Body of pancreas (tissue), 4 donors: ENCODE data around the gene C4B.

ENCODE experiments used
- POLR2A ChIP-seq, 3 donors: fragments of 450-650 bp; IDR thresholded peaks; one replicate each; pipeline ENCODE4 v1.6.1; 2016; ENCODE audit warnings: antibody characterized with exemption in 3 of 3, mild to moderate bottlenecking in 2 of 3
- TF ChIP-seq, protein P1 (sequence below), 7 experiments: fragments of 450-650 bp in 4 of 7; fragments of 200-600 bp in 3 of 7; sonication (generic) in 3 of 7; IDR thresholded peaks; one replicate each; pipeline ENCODE4 v1.5.1; 2016 to 2019; ENCODE audit warnings: antibody characterized with exemption in 7 of 7

DNA sequence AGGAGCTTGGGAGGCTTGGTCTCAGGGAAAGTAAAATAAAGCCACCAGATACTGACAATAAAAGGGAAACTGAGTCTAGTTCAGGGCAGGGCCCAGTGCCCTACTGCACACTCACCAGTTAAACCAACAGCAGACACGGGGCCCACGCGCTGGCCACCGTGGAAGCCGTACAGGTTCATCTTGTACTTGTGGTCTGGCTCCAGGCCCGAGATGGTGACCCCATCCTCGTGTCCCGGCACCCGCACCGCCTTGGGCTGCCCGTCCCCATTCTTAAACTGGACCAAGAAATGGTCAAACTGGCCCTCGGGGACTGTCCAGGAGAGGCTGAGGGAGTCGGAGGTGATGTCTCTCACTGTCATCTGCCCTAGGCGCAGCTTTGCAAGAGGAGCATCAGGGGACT lies 50.1 kb downstream of the C4B start:
- TF ChIP-seq POLR2A (IDR thresholded peaks at IDR 0.05) = no peak
- TF ChIP-seq, protein P1, sequence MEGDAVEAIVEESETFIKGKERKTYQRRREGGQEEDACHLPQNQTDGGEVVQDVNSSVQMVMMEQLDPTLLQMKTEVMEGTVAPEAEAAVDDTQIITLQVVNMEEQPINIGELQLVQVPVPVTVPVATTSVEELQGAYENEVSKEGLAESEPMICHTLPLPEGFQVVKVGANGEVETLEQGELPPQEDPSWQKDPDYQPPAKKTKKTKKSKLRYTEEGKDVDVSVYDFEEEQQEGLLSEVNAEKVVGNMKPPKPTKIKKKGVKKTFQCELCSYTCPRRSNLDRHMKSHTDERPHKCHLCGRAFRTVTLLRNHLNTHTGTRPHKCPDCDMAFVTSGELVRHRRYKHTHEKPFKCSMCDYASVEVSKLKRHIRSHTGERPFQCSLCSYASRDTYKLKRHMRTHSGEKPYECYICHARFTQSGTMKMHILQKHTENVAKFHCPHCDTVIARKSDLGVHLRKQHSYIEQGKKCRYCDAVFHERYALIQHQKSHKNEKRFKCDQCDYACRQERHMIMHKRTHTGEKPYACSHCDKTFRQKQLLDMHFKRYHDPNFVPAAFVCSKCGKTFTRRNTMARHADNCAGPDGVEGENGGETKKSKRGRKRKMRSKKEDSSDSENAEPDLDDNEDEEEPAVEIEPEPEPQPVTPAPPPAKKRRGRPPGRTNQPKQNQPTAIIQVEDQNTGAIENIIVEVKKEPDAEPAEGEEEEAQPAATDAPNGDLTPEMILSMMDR (IDR thresholded peaks at IDR 0.05) = no peak
